Mammary epithelial cell (primary cell): ENCODE data around the gene KRT23.

Experiments
- EZH2 ChIP-seq: IDR thresholded peaks from 2 replicates; pipeline ENCODE4 v1.6.1; 2012; ENCODE audit warnings: low read length, inconsistent platforms, borderline replicate concordance
- TF ChIP-seq, protein P1 (sequence below), 2 donors: IDR thresholded peaks in 1 of 2; conservative IDR thresholded peaks in 1 of 2; 2 replicates each; pipeline ENCODE4 v1.5.1; 2011 to 2012; ENCODE audit warnings: inconsistent platforms in 2 of 2, low read length in 2 of 2, mild to moderate bottlenecking in 2 of 2, control low read depth in 1 of 2, low read depth in 1 of 2; ENCODE audit not compliant: insufficient read depth in 1 of 2; ENCODE audit errors: extremely low read depth in 1 of 2

DNA sequence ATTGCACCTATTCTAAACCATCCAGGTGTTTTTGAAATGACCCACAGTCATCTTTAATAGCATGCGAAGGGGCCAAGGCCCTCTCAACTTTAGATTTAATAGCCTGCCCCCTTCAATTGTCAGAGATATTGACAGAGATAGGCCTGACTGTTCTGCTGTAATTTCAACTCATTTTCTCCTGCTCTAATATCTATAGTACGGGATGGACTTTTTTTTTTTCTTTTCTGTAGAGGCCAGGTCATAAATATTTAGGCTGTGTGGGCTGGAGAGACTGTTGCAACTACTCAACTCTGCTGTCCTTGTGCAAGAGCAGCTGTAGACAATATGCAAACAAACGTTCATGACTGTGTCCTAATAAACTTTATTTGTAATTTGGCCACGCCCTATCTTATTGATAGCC, 27.7 kb downstream of the KRT23 start:
- TF ChIP-seq, protein P1, sequence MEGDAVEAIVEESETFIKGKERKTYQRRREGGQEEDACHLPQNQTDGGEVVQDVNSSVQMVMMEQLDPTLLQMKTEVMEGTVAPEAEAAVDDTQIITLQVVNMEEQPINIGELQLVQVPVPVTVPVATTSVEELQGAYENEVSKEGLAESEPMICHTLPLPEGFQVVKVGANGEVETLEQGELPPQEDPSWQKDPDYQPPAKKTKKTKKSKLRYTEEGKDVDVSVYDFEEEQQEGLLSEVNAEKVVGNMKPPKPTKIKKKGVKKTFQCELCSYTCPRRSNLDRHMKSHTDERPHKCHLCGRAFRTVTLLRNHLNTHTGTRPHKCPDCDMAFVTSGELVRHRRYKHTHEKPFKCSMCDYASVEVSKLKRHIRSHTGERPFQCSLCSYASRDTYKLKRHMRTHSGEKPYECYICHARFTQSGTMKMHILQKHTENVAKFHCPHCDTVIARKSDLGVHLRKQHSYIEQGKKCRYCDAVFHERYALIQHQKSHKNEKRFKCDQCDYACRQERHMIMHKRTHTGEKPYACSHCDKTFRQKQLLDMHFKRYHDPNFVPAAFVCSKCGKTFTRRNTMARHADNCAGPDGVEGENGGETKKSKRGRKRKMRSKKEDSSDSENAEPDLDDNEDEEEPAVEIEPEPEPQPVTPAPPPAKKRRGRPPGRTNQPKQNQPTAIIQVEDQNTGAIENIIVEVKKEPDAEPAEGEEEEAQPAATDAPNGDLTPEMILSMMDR (conservative IDR thresholded peaks at IDR 0.05 in 1 of 2, IDR thresholded peaks at IDR 0.05 in 1 of 2; ENCODE audit: extremely low read depth in 1 of 2, insufficient read depth in 1 of 2, low read depth in 1 of 2, low read length in 2 of 2) = no peak
- no peak for TF ChIP-seq EZH2
